GM12873 (cell line): ENCODE measurements around the gene ARMCX5.

ENCODE experiments used
- CTCF ChIP-seq: IDR thresholded peaks from 2 replicates; pipeline ENCODE4 v1.5.1; 2012; ENCODE audit warnings: low read depth, mild to moderate bottlenecking, moderate library complexity, low read length, control low read depth; ENCODE audit not compliant: insufficient read depth; ENCODE audit errors: missing control alignments

ARMCX5 gene

GRCh38 chrX:102606115-102606514, 6.8 kb downstream of the ARMCX5 start:
- no peak for TF ChIP-seq CTCF

GRCh38 chrX:102610905-102611304, 11.6 kb downstream of the ARMCX5 start:
- TF ChIP-seq CTCF = no peak

- no peak for TF ChIP-seq CTCF
Measured at GRCh38 chrX:102624105-102624504, 24.8 kb downstream of the ARMCX5 start.

- no peak for TF ChIP-seq CTCF
Measured at GRCh38 chrX:102627640-102628039, 28.3 kb downstream of the ARMCX5 start.

- no peak for TF ChIP-seq CTCF
Measured at GRCh38 chrX:102637561-102637960, 38.2 kb downstream of the ARMCX5 start.

GRCh38 chrX:102650903-102651241, 51.6 kb downstream of the ARMCX5 start:
- no peak for TF ChIP-seq CTCF

- no peak for TF ChIP-seq CTCF
Measured at GRCh38 chrX:102651242-102652011, 52.1 kb downstream of the ARMCX5 start, which contains the start of gene GPRASP1. TSS of gene GPRASP1 (plus strand) at chrX:102651483. CDS start at chrX:102653914, 2,431 bp downstream.
